HG03354 (cell line): ENCODE results near the gene RILPL1.
"Not testable (repeated sequence)": the region's sequence is repeated elsewhere in the genome, so short reads cannot be mapped to it uniquely, and the experiment has no call there.

Source experiments
- ATAC-seq: cut with Tn5 transposase; IDR thresholded peaks from one replicate; pipeline ENCODE4 v1.9.1; 2021; ENCODE audit warnings: mild to moderate bottlenecking; ENCODE audit not compliant: unreplicated experiment, poor library complexity, severe bottlenecking

The RILPL1 gene

DNA sequence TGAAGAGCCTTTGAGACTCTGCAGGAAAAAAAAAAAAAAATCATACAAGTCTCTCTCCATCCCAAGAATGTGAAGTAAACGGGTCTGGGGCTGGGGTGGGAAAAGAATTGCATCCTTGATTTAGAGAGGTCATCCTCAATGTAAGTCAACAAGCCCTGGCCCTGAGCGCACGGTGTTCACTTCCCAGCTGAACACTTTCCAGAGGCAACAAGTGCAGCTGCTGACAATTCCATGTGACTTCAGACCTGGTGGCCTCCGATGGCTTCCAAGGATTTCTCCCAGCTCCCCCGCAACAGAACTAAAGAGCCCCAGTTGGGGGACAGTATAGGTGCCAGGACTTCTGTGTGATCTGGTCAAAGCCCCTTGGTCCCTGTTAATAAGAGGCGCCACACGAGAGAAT lies 2.4 kb downstream of the RILPL1 start:
- no peak for ATAC-seq

- no peak for ATAC-seq
Measured at GRCh38 chr12:123530668-123531067, 2.9 kb downstream of the RILPL1 start.

- ATAC-seq: no peak
Measured at GRCh38 chr12:123529686-123530085, 3.8 kb downstream of the RILPL1 start.

DNA sequence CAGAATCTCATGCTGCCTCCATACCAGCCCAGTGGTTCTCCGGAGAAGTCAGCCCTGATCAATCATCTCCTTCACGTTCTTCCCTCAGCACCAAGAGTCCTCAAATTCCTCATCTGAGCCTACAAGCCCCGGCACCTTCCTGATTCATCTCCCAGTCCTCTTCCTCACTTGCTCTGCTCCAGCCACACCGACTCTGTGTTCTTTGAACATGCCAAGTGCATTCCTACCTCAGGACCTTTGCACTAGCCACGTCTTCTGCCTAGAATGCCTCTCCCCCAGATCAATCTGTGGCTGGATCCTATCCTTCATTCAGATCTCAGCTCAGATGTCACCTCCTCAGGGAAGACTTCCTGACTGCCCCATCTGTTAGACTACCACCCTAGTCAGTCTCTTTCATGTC lies 4.7 kb downstream of the RILPL1 start:
- no peak for ATAC-seq

- no peak for ATAC-seq
Measured at GRCh38 chr12:123526542-123527080, 6.9 kb downstream of the RILPL1 start.

DNA sequence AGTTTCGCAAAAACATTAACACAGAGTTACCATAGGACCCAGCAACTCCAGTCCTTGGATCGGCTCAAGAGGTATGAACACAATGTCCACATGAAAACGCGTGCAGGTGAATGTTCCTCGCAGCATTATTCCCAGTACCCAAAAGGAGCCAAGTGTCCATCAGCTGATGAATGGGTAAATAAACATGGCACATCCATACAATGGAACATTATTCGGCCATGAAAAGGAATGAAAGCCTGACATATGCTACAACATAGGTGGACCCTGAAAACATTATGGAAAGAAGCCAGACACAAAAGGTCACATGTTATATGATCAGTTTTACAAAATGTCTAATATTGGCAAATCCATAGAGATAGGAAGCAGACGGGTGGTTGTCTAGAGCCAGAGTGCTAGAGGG lies 9.1 kb downstream of the RILPL1 start:
- no peak for ATAC-seq

GRCh38 chr12:123523518-123523917 lies 10.0 kb downstream of the RILPL1 start:
- no peak for ATAC-seq

DNA sequence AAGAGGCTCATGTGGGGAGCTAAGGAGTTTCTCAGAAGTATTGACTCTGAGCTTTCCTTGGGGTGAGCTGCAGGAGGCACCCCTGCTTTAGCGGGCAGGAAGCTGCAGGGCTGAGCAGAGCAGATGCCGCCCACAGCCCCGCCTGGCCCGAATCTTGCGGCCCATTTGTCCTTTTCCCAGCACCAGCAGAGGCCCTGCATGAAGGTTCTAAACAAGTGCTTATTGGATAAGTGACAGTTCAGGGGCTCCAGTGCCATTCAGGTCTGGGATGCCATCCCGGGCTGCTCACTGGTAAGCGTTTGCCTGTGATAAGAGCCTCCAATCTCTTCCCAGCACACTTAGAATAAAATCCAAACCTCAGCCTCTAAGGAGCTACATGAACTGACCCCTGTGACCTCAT lies 11.4 kb downstream of the RILPL1 start:
- ATAC-seq: no peak

DNA sequence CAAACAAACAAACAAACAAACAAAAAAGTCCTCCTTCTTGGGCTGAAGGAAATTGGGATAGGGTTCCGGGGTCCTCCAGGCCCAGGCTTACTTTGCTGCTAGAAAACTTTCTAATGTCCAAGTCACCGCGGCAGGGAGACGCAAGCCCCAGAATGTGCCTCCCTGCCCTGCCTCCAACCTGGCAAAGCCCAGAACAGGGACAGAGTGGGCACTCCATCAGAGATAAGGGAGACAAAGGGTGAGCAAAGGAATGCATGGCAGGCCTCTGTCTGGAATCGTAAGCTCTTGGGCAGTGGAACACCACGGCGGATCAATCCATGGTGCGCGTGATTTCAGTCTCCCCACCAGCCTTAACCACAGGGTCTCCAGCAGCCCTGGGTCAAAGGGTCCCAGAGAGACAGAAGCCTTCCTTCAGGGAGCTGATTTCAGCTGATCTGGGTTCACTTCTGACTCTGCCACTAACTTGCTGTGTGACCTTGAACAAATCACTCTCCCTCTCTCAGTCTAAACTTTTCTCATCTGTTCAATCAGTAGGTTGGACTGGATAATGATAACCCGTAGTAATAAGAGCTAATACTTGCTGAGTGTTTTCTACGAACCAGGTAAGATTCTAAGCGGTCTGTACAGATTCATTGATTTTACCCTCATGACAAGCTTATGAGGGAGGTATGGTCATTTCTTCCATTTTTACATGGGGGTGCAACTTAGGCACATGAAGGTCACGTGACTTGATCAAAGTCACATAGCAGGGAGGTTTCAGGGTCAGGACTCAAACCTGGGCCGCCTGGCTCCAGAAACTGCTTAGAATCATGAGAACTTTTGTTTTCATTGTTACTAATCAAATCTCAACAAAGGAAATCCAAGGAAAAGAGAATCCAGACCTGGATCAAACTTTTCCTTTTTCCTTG lies 12.7 kb downstream of the RILPL1 start:
- ATAC-seq: no peak

DNA sequence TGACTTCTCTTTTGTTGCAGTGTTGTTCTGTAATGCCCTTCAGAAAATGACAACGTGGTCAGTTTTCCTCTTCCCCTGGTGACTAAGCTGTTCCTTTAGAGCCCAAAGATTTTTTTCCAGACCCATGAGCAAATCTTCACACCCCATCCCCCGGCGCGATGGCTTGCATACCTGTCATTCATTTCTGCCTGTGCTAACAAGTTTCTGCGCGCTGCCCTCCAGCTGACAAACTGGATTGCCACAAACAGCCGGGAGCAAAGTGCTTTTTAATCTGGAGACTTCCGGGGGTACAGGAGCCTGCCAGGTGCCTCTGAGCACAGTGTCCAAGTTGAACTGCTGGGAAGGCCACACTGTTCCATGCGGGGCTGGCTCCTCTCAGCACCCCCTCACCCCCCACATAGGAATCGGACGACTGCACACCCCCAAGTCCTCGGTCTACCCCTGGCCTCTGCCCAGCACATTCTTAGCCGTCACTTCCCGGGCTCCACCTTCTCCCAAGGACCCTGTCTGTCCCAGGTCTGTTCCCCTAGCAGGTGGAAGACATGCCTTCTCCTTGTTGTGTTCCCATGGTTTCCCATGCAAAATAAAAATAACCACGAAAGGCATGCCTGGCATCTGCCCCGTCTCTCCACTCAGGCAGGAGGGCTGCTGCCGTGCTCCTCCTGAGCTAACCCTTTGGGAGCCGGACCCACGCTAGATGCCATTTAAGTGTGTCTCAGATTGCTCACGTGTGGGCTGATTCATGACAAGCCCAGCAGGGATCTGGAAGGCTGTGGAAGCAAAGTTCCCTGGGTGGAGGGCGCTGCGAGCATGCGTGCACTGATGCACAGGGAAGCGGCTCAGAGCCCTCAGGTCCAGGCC lies 14.1 kb downstream of the RILPL1 start:
- no peak for ATAC-seq

- ATAC-seq: no peak
Measured at GRCh38 chr12:123516216-123516780, 17.2 kb downstream of the RILPL1 start.

DNA sequence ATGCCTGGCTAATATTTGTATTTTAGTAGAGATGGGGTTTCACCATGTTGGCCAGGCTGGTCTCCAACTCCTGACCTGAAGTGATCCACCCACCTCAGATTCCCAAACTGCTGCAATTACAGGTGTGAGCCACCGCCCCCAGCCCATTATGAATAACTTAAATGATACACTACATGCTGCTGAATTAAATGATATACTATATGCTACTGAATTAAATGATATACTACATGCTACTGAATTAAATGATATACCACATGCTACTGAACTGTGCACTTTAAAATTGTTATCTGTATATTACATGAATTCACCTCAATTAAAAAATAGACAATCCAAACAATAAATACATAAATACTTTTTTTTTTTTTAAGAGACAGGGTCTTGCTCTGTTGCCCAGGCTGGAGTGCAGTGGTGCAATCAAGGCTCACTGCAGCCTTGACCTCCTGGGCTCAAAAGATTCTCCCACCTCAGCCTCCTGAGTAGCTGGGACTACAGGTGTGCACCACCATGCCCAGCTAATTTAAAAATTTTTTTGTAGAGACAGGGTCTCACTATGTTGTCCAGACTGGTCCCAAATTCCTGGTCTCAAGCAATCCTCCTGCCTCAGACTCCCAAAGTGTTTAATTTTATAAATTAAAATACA lies 18.8 kb downstream of the RILPL1 start:
- not testable (repeated sequence) for ATAC-seq

DNA sequence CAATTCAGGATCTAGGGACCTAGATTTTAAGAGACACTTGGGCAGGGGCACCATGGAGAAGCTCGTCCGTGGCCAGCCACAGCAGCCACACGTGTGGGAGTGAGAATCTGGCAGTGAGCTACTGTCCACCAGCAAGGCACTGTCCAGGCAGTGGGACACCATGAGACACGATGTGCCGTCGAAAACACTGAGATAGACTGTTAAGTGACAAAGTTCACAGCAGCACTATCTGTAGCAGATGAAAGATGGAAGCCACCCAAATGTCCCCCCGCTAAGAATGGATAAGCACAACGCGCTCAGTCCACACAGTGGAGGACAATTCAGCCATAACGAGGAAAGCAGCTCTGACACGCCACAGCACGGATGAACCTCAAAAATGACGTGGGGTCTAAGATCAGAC lies 19.7 kb downstream of the RILPL1 start:
- no peak for ATAC-seq

DNA sequence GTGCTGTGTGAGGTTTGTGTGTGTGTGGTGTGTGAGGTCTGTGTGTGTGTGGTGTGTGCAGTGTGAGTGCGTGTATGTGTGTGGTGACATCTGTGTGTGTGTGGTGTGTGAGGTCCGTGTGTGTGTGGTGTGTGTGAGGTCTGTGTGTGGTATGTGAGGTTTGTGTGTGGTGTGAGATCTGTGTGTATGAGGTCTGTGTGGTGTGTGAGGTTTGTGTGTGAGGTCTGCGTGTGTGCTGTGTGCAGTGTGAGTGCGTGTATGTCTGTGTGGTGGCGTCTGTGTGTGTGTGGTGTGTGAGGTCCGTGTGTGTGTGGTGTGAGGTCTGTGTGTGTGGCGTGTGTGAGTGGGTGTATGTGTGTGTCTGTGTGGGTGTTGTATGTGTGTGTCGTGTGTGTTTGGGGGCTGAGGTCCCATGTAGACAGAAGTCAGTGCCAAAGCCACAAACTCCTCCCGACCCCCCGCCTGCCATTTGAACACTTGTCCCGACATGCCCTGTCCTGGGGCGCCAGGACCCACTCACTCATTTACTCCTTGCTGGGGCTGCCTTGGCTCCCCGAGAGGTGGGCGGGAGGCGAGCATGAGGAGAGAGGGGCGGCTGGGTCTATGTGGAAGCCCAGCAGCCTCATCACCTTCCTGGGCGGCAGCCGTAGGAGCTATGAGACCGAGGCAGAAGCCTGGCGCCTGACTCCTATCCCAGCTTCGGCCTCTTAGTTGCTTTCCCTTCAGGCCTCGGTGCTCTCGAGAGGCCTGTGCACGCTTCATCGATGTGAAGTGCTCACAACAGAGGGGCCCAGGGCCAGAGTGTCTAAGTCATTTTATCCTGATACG lies 20.5 kb downstream of the RILPL1 start:
- no peak for ATAC-seq

GRCh38 chr12:123506843-123507236 lies 26.7 kb downstream of the RILPL1 start:
- no peak for ATAC-seq

DNA sequence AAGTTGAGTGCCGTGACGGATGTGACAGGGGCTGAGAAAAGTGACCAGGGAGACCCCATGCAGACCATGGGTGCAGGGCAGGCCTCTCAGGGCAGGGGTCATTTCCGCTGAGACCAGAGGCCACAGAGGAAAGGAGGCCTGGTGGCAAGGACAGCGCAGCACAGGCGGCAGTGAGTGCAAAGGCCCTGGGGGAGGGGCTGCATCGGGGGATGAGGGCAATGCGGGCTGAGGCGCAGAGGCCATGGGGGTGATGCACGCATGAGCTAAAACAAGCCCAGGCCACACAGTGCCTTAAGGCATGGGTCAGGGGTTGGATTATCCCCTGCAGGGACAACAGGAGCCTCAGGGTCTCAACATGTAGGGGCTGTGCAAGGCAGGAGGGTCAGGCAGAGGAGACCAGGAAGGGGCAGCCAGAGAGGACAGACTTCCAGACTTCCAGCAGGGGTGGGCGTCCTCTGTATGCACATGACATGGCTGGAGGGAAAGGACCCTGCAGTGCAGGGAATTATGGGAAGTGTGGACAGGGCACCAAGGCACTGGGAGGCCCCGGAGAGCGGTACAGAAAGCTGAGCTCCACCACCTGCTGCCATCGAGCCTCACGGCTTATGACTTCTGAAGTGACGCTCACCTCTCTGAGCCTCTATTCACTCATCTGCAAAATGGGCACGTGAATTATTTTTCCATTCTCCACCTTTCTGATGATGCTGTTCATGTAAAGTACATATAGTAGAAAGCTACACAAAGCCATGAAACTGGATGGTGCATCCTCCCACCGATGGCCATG lies 27.3 kb downstream of the RILPL1 start:
- no peak for ATAC-seq

GRCh38 chr12:123502163-123502704 lies 31.3 kb downstream of the RILPL1 start:
- ATAC-seq: no peak

DNA sequence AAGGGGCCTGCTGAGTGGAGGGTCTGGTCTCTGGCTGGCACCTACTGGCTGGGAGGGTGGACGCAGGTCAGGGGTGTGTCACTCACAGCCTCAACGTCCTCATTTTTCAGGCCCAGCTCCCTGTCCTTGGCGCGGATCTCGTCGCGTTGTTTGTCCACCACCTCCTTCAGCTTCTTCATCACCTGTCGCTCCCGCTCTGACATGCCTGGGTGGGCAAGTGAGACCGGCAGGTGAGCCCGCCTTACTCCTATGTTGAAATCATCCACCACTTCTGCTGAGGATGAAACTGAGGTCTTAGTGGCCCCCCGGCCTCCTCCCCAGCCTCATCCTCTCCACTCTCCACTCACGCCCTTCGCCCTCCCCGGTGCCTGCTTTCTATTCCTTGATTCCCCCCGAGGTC lies 34.2 kb downstream of the RILPL1 start:
- ATAC-seq: no peak
